ENCODE results near the gene UBQLN4.

- TF ChIP-seq FOXM1 (IDR thresholded peaks at IDR 0.05; ENCODE audit: borderline replicate concordance) = no peak
- TF ChIP-seq NFRKB (IDR thresholded peaks at IDR 0.05) = no peak
- TF ChIP-seq PKNOX1 (IDR thresholded peaks at IDR 0.05) = no peak
- no peak for TF ChIP-seq SUZ12 (IDR thresholded peaks at IDR 0.05)
- TF ChIP-seq ARNT (IDR thresholded peaks at IDR 0.05) = no peak
- no peak for TF ChIP-seq L3MBTL2 (conservative IDR thresholded peaks at IDR 0.05)
- no peak for TF ChIP-seq LEF1 (IDR thresholded peaks at IDR 0.05; ENCODE audit: borderline replicate concordance)
- TF ChIP-seq HDGF (IDR thresholded peaks at IDR 0.05; ENCODE audit: borderline replicate concordance) = no peak
- no peak for TF ChIP-seq BHLHE40 (IDR thresholded peaks at IDR 0.05; ENCODE audit: borderline replicate concordance)
- TF ChIP-seq SP1 (IDR thresholded peaks at IDR 0.05) = no peak
- TF ChIP-seq TARDBP (IDR thresholded peaks at IDR 0.05) = no peak
- TF ChIP-seq ZNF384 (IDR thresholded peaks at IDR 0.05) = no peak
- no peak for TF ChIP-seq FOXK2 (IDR thresholded peaks at IDR 0.05)
Measured at GRCh38 chr1:156006666-156007376, 46.8 kb downstream of the UBQLN4 start.
